Parathyroid adenoma (tissue), 2 donors: ENCODE results near the gene SLC24A3.

Source experiments
- H2AFZ ChIP-seq: fragments of 300-600 bp; sonication (generic); one replicate; pipeline ENCODE4 v1.7.0; 2017; ENCODE audit warnings: antibody characterized with exemption, mild to moderate bottlenecking
- H3K27ac ChIP-seq: fragments of 300-600 bp; sonication (generic); one replicate; pipeline ENCODE4 v1.7.0; 2017
- H3K27me3 ChIP-seq: fragments of 300-600 bp; sonication (generic); one replicate; pipeline ENCODE4 v1.7.0; 2017; ENCODE audit warnings: low read length; ENCODE audit not compliant: control insufficient read depth, insufficient read depth
- H3K36me3 ChIP-seq: fragments of 300-600 bp; sonication (generic); one replicate; pipeline ENCODE4 v1.7.0; 2017; ENCODE audit warnings: low read length; ENCODE audit not compliant: control insufficient read depth, insufficient read depth
- H3K4me1 ChIP-seq: fragments of 300-600 bp; sonication (generic); one replicate; pipeline ENCODE4 v1.7.0; 2017; ENCODE audit warnings: control low read depth
- H3K4me2 ChIP-seq: fragments of 300-600 bp; sonication (generic); one replicate; pipeline ENCODE4 v1.7.0; 2017; ENCODE audit warnings: low read length
- H3K4me3 ChIP-seq: fragments of 300-600 bp; sonication (generic); one replicate; pipeline ENCODE4 v1.7.0; 2017; ENCODE audit warnings: low read depth, low read length
- H3K79me2 ChIP-seq: fragments of 300-600 bp; sonication (generic); one replicate; pipeline ENCODE4 v1.7.0; 2017; ENCODE audit warnings: control low read depth
- H3K9ac ChIP-seq: fragments of 300-600 bp; sonication (generic); one replicate; pipeline ENCODE4 v1.7.0; 2017; ENCODE audit warnings: mild to moderate bottlenecking
- H3K9me3 ChIP-seq: fragments of 300-600 bp; sonication (generic); one replicate; pipeline ENCODE4 v1.7.0; 2017; ENCODE audit warnings: low read length; ENCODE audit not compliant: control insufficient read depth
- CTCF ChIP-seq: fragments of 300-600 bp; sonication (generic); IDR thresholded peaks from one replicate; pipeline ENCODE4 v1.7.0; 2017; ENCODE audit warnings: antibody characterized with exemption, mild to moderate bottlenecking
- donor health status: primary hyperparathyroidism.

SLC24A3 gene

GRCh38 chr20:19528286-19529030 is 316.0 kb downstream of the SLC24A3 start:
- no peaks in the 10 kb centered on the region for H3K79me2 ChIP-seq
- H3K4me3 ChIP-seq = no peak overlapping the region
- TF ChIP-seq CTCF = no peak
- H3K9me3 ChIP-seq = no peaks in the 10 kb centered on the region
- no peaks in the 10 kb centered on the region for H3K27me3 ChIP-seq
- no peaks in the 10 kb centered on the region for H3K36me3 ChIP-seq
- no peaks in the 10 kb centered on the region for H3K4me1 ChIP-seq
- no peak overlapping the region for H3K4me2 ChIP-seq
- no peak overlapping the region for H3K27ac ChIP-seq
- H3K9ac ChIP-seq = no peak overlapping the region
- H2AFZ ChIP-seq = no peak overlapping the region

GRCh38 chr20:19530006-19530405 is 317.6 kb downstream of the SLC24A3 start:
- H3K36me3 ChIP-seq = no peaks in the 10 kb centered on the region
- no peak overlapping the region for H3K4me3 ChIP-seq
- H3K4me1 ChIP-seq = no peaks in the 10 kb centered on the region
- no peak overlapping the region for H3K4me2 ChIP-seq
- no peak overlapping the region for H2AFZ ChIP-seq
- H3K79me2 ChIP-seq = no peaks in the 10 kb centered on the region
- no peaks in the 10 kb centered on the region for H3K27me3 ChIP-seq
- no peak overlapping the region for H3K9ac ChIP-seq
- H3K27ac ChIP-seq = no peak overlapping the region
- no peak for TF ChIP-seq CTCF
- no peaks in the 10 kb centered on the region for H3K9me3 ChIP-seq

- no peak overlapping the region for H3K27ac ChIP-seq
- no peak for TF ChIP-seq CTCF
Measured at GRCh38 chr20:19531446-19531845, 319.0 kb downstream of the SLC24A3 start.

GRCh38 chr20:19538556-19538955 is 326.1 kb downstream of the SLC24A3 start:
- H3K27me3 ChIP-seq = no peaks in the 10 kb centered on the region
- no peaks in the 10 kb centered on the region for H3K9me3 ChIP-seq
- no peak overlapping the region for H3K4me2 ChIP-seq
- H3K4me1 ChIP-seq = no peaks in the 10 kb centered on the region
- no peak overlapping the region for H3K4me3 ChIP-seq
- H3K27ac ChIP-seq = no peak overlapping the region
- no peaks in the 10 kb centered on the region for H3K36me3 ChIP-seq
- no peak for TF ChIP-seq CTCF
- H3K9ac ChIP-seq = no peak overlapping the region
- H2AFZ ChIP-seq = no peak overlapping the region
- no peaks in the 10 kb centered on the region for H3K79me2 ChIP-seq

More at GRCh38 chr20:19531446-19531845, 319.0 kb downstream of the SLC24A3 start:
- Histone ChIP-seq H3K79me2 (no peaks in the 10 kb centered on the region), H3K27me3 (no peaks in the 10 kb centered on the region), H3K9ac (no peak overlapping the region), H2AFZ (no peak overlapping the region), H3K4me3 (no peak overlapping the region), H3K36me3 (no peaks in the 10 kb centered on the region), H3K9me3 (no peaks in the 10 kb centered on the region), H3K4me2 (no peak overlapping the region), H3K4me1 (no peaks in the 10 kb centered on the region)

GRCh38 chr20:19539191-19539590 is 326.7 kb downstream of the SLC24A3 start:
- no peaks in the 10 kb centered on the region for H3K79me2 ChIP-seq
- no peak overlapping the region for H3K9ac ChIP-seq
- H3K4me3 ChIP-seq = no peak overlapping the region
- H3K27me3 ChIP-seq = no peaks in the 10 kb centered on the region
- H3K36me3 ChIP-seq = no peaks in the 10 kb centered on the region
- H2AFZ ChIP-seq = no peak overlapping the region
- no peaks in the 10 kb centered on the region for H3K4me1 ChIP-seq
- H3K27ac ChIP-seq = no peak overlapping the region
- no peak overlapping the region for H3K4me2 ChIP-seq
- no peaks in the 10 kb centered on the region for H3K9me3 ChIP-seq
- no peak for TF ChIP-seq CTCF
